ENCODE results near the gene HLA-DOB.

The HLA-DOB gene

GRCh38 chr6:32858194-32858593 is 41.4 kb upstream of the HLA-DOB start:
- no peak overlapping the region for H3K4me2 ChIP-seq (ENCODE audit: low read length)
- peaks cover 18% of the 10 kb centered on the region for H3K4me1 ChIP-seq (ENCODE audit: low read length)
- H3K9me3 ChIP-seq (ENCODE audit: insufficient read depth, low read length), result no peaks in the 10 kb centered on the region
- TF ChIP-seq EZH2phosphoT487 (IDR thresholded peaks at IDR 0.05; ENCODE audit: low read depth), result no peak
- TF ChIP-seq CTCF (IDR thresholded peaks at IDR 0.05; ENCODE audit: low read depth, low read length), result no peak
- H3K79me2 ChIP-seq (ENCODE audit: low read length), result peaks cover 23% of the 10 kb centered on the region
- no peak overlapping the region for H2AFZ ChIP-seq (ENCODE audit: low read depth, low read length)
- H3K27me3 ChIP-seq (ENCODE audit: low read depth, low read length), result no peaks in the 10 kb centered on the region
- H3K4me3 ChIP-seq (ENCODE audit: low read length), result no peak overlapping the region
- H3K27ac ChIP-seq (ENCODE audit: low read length), result no peak overlapping the region
- no peak overlapping the region for H3K9ac ChIP-seq (ENCODE audit: low read length)
- peaks cover 20% of the 10 kb centered on the region for H3K36me3 ChIP-seq (replicated peaks; ENCODE audit: low read depth, low read length)
- no peaks in the 10 kb centered on the region for H4K20me1 ChIP-seq (ENCODE audit: insufficient read depth, low read length)

GRCh38 chr6:32857156-32857891 is 40.5 kb upstream of the HLA-DOB start:
- Histone ChIP-seq H3K27me3 (ENCODE audit: low read depth, low read length) (no peaks in the 10 kb centered on the region), H3K4me3 (ENCODE audit: low read length) (no peak overlapping the region), H3K79me2 (ENCODE audit: low read length) (peaks cover 32% of the 10 kb centered on the region), H3K9me3 (ENCODE audit: insufficient read depth, low read length) (no peaks in the 10 kb centered on the region), H2AFZ (ENCODE audit: low read depth, low read length) (no peak overlapping the region), H3K36me3 (replicated peaks; ENCODE audit: low read depth, low read length) (peaks cover 20% of the 10 kb centered on the region), H3K4me1 (ENCODE audit: low read length) (peaks cover 19% of the 10 kb centered on the region), H4K20me1 (ENCODE audit: insufficient read depth, low read length) (peaks cover 1% of the 10 kb centered on the region; the same call in 1 of the 2 replicates), H3K4me2 (ENCODE audit: low read length) (no peak overlapping the region), H3K9ac (ENCODE audit: low read length) (no peak overlapping the region), H3K27ac (ENCODE audit: low read length) (no peak overlapping the region)
- TF ChIP-seq CTCF (IDR thresholded peaks at IDR 0.05; ENCODE audit: low read depth, low read length), result no peak
- no peak for TF ChIP-seq EZH2phosphoT487 (IDR thresholded peaks at IDR 0.05; ENCODE audit: low read depth)

GRCh38 chr6:32855467-32856174 is 38.8 kb upstream of the HLA-DOB start:
- no peak for TF ChIP-seq CTCF (IDR thresholded peaks at IDR 0.05; ENCODE audit: low read depth, low read length)
- no peak for TF ChIP-seq EZH2phosphoT487 (IDR thresholded peaks at IDR 0.05; ENCODE audit: low read depth)
- Histone ChIP-seq H4K20me1 (ENCODE audit: insufficient read depth, low read length) (peaks cover 5% of the 10 kb centered on the region; the same call in 1 of the 2 replicates), H2AFZ (ENCODE audit: low read depth, low read length) (no peak overlapping the region), H3K36me3 (replicated peaks; ENCODE audit: low read depth, low read length) (peaks cover 37% of the 10 kb centered on the region), H3K4me1 (ENCODE audit: low read length) (peaks cover 18% of the 10 kb centered on the region), H3K4me3 (ENCODE audit: low read length) (peak overlapping the region; percentile 98), H3K27me3 (ENCODE audit: low read depth, low read length) (no peaks in the 10 kb centered on the region), H3K9me3 (ENCODE audit: insufficient read depth, low read length) (no peaks in the 10 kb centered on the region), H3K4me2 (ENCODE audit: low read length) (peak overlapping the region; percentile 84), H3K27ac (ENCODE audit: low read length) (peak overlapping the region; percentile 94; the same call in 1 of the 2 replicates), H3K9ac (ENCODE audit: low read length) (peak overlapping the region; percentile 99), H3K79me2 (ENCODE audit: low read length) (peaks cover 45% of the 10 kb centered on the region)
